HG03432 (cell line): ENCODE results near the gene OR9G1.
A peak's percentile ranks its signal among the peaks of the same experiment; 100 is the strongest.
"Not testable (repeated sequence)": the region's sequence is repeated elsewhere in the genome, so short reads cannot be mapped to it uniquely, and the experiment has no call there.

Experiments
- ATAC-seq: cut with Tn5 transposase; IDR thresholded peaks from one replicate; pipeline ENCODE4 v1.9.1; 2021; ENCODE audit warnings: mild to moderate bottlenecking, moderate library complexity; ENCODE audit not compliant: unreplicated experiment

The OR9G1 gene, protein sequence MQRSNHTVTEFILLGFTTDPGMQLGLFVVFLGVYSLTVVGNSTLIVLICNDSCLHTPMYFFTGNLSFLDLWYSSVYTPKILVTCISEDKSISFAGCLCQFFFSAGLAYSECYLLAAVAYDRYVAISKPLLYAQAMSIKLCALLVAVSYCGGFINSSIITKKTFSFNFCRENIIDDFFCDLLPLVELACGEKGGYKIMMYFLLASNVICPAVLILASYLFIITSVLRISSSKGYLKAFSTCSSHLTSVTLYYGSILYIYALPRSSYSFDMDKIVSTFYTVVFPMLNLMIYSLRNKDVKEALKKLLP

GRCh38 chr11:56698795-56699194, at the start of gene OR9G1:
Gene OR9G1, plus strand, starts transcription at chr11:56699095. Its CDS starts 1,293 bp downstream, at chr11:56700388.
- ATAC-seq = no peak

DNA sequence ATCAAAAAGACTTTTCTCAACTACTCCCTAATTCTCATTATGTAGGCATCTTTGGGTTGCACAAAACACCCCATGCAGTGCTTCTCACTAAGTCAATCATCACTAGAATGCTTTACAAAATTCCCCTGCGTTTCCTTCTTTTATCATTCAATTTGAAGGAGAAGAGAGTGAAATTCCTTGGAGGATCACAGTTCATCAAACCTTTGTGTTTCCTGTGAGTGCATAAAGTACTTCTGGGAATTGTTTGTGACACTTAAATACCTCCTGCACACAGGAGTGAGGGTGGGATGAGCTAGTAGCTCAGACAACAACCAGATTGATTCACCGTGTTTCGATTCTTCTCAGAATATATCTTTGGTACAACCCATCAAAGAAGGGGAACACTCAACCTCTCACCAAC, 39.1 kb upstream of the OR9G1 start:
- no peak for ATAC-seq

DNA sequence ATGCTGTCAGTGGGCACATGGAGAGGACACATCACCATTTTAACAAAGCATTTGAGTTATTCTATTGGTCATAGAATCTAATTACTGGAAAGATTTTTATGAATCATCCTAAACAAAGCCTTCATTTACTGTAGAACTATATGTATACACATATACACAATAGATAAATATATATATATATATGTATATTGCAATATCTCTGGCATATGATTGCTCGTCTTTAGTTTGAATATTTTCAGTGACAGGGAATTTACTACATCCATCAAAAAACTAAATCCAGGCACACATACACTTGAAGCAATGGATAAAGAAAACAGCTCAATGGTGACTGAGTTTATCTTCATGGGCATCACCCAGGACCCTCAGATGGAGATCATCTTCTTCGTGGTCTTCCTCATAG, 35.5 kb upstream of the OR9G1 start, which contains the start of gene OR5AR1:
Gene OR5AR1, plus strand, starts transcription at position 301 of the 400 bp plus-strand sequence. Its CDS starts 0 bp downstream, at position 301.
- ATAC-seq = no peak

DNA sequence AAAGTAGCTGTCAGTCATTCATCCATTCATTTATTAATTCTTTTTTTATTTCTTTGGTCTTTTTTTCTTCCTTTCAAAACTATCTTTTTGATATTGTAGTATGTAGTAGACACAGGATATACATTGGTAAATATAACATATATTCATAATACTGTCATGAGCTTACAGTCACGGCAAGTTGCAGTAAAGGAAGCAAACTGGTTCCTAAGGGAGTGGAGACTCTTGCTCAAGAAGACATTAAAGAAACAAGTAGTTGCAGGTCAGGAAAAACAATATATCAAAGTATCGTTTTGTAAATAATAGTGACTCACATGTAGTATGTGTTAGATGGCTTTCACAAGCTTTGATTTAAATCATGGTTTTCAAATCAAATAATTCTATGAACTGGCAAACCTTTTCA, 27.9 kb upstream of the OR9G1 start:
- ATAC-seq = no peak

- no peak for ATAC-seq
Measured at GRCh38 chr11:56688554-56689100, 10.3 kb upstream of the OR9G1 start.

DNA sequence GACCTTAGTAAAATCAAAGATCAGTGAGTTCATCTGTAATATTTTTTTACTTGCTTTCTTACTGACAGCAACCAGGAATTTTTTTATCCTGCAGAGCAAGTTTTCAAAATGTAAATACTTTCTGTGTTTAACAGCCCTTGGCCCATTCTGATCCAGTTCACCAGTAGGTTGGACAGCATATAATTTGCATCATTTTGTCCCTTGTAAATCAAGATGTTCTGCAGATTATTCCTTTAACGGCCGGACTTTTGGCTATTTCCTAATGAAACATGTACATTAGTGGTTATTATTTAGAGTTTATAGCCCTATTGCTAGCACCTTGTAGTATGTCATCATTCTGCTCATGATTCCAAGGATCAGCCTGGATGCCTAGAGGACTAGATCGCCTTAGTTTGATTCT, 7.7 kb upstream of the OR9G1 start:
- ATAC-seq = not testable (repeated sequence)

GRCh38 chr11:56693428-56693827, 5.5 kb upstream of the OR9G1 start:
- no peak for ATAC-seq

GRCh38 chr11:56700242-56700913, 1.5 kb downstream of the OR9G1 start:
- no peak for ATAC-seq

DNA sequence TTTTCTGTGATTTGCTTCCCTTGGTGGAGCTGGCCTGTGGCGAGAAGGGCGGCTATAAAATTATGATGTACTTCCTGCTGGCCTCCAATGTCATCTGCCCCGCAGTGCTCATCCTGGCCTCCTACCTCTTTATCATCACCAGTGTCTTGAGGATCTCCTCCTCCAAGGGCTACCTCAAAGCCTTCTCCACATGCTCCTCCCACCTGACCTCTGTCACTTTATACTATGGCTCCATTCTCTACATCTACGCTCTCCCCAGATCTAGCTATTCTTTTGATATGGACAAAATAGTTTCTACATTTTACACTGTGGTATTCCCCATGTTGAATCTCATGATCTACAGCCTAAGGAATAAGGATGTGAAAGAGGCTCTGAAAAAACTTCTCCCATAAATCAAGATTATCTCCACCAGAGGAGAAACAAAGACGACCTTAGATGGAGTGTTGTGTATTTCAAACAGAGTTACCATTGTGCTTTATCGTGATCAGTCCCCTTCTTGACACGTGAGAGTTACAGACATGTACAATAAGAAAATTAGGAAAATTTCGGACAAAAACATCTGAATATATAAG, 2.1 kb downstream of the OR9G1 start:
- ATAC-seq = no peak

DNA sequence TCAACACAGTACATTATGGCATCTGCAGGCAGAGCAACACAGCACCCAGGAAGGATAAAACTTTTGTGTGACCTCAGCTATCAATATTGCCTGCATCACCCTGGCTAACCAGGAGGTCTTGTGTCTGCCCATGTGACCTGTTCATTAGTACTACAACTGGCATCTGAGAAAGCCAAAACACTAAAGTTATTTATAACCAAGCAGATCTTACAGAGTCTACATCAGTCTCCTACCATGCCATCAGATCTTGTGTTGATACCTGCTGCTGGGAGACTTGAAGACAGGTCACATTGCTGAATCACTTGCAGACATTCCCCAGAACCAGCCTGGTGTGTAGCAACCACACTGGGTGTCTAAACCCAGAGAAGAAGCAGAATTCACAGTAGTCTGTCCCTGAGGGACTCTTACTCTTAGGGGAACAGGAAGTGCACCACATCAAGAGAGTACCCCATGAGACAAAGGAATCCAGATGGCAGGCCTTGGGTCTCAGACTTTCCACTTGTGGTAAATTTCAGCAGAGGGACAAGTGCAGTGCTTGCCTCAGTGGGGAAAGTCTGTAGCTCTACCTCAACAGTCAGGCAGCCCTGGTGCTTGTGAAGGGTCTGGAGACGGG, 7.0 kb downstream of the OR9G1 start:
- no peak for ATAC-seq

GRCh38 chr11:56706486-56706885, 7.6 kb downstream of the OR9G1 start:
- ATAC-seq = no peak

GRCh38 chr11:56714206-56714605, 15.3 kb downstream of the OR9G1 start:
- ATAC-seq = no peak

GRCh38 chr11:56716379-56716854, 17.5 kb downstream of the OR9G1 start:
- peak; percentile 55 for ATAC-seq

GRCh38 chr11:56720513-56720912, 21.6 kb downstream of the OR9G1 start:
- no peak for ATAC-seq

GRCh38 chr11:56740107-56740506, 41.2 kb downstream of the OR9G1 start:
- ATAC-seq = no peak

DNA sequence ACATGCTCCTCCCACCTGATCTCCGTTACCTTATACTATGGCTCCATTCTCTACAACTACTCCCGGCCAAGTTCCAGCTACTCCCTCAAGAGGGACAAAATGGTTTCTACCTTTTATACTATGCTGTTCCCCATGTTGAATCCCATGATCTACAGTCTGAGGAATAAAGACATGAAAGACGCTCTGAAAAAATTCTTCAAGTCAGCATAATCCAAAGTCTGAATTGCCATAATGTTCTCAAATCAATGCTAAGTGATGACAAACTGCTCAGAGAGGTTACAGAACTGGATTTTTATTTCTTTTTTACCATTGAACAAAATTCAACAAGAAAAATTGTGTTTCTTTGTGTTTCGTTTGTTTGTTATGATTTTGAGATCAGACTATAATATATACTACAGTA, 42.0 kb downstream of the OR9G1 start:
- no peak for ATAC-seq

DNA sequence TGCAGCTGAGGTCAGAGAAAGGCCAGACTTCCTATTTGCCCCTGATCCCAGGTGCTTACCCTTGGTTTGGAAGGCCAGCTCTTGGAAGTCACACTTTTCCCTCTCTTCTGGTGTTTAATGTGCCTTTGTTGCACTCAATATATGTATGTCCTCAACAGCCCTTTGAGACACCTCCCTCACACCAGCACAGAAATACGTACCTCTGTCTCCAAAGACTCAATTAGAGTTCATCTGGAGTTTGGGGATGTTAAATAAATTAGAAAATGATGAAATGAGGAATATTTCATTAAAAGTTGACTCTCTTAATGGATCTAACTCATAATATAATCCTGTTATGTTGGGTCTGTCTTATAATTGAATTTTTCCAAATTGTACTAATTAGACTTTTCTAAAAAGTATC, 49.7 kb downstream of the OR9G1 start, which contains the start of gene OR9G4:
Gene OR9G4, minus strand, starts transcription at position 101 of the 400 bp plus-strand sequence. CDS start 4,931 bp downstream, outside the sequence.
- ATAC-seq = no peak

DNA sequence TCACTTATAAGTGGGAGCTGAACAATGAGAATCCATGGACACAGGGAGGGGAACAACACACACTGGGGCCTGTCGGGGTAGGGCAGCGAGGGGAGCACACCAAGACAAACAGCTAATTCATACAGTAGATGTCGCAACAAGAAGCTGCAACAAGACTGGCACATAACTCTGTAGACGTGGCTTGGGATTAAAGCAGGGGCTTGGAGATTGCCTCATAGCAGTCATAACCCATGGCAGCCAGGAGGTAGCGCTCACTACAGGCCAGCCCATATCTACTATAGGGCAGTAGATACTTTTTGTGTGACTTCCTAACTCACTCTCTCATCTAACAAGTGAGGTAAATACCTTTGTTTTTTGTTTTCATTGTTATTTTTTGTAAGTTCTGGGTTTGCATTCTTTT, 51.3 kb downstream of the OR9G1 start:
- no peak for ATAC-seq

DNA sequence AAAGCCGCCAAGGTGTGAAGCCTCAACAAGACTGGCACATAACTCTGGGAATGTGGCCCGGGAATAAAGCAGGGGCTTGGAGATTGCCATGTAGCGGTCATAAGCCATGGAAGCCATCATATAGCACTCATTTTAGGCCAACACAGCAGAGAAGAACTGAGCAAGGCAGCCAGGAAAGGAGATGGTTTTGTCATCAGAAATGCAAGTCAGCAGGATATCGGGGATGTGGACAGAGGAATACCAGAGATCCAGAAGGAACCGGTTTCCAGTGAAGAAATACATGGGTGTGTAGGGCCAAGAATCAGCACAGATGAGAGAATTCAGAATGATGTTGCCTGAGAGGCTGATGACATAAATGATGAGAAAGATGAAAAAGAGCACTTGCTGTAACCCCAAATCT, 52.6 kb downstream of the OR9G1 start:
- no peak for ATAC-seq
